PC-3 (cell line): ENCODE measurements around the gene GRIN2C. TPM values are rescaled to one million over a fixed set of nuclear protein-coding genes. Genes with fewer than 3 reads are reported as not detected.

Source experiments
- ATAC-seq: fragments of 200-7000 bp; cut with Tn5 transposase; 2 replicates; pipeline ENCODE4 v1.9.1; 2020; ENCODE audit warnings: mild to moderate bottlenecking, moderate library complexity
- BruUV-seq: library from RNA; stranded (reverse); fragments of 400-500 nt; replicated peaks from 2 replicates; lab custom pipeline; 2021; lab: Mats Ljungman, UMichigan
- CTCF ChIA-PET: fragments of 300-600 bp; sonication (Branson Sonifier 250); formaldehyde crosslinking; loops from one replicate; lab custom pipeline; 2022; ENCODE audit warnings: antibody characterized with exemption; lab: Charles Lee
- POLR2A ChIA-PET: fragments of 300-600 bp; sonication (Branson Sonifier 250); formaldehyde crosslinking; loops from one replicate; lab custom pipeline; 2022; ENCODE audit warnings: antibody characterized with exemption; ENCODE audit not compliant: unreplicated experiment; lab: Charles Lee
- DNase-seq: peaks from one replicate; pipeline ENCODE4 v3.0.0-alpha.2; 2015
- H2AFZ ChIP-seq: fragments of 300-600 bp; sonication (generic); 2 replicates; pipeline ENCODE4 v1.6.0; 2016; ENCODE audit warnings: antibody characterized with exemption, low read length
- H3F3A ChIP-seq: fragments of 300-600 bp; sonication (generic); one replicate; pipeline ENCODE4 v1.6.0; 2017; ENCODE audit warnings: antibody characterized with exemption, low read length, control low read depth, mild to moderate bottlenecking; ENCODE audit not compliant: unreplicated experiment
- H3K27ac ChIP-seq: fragments of 300-600 bp; sonication (generic); 2 replicates; pipeline ENCODE4 v1.5.1; 2016; ENCODE audit warnings: mild to moderate bottlenecking, low read length
- H3K27me3 ChIP-seq: fragments of 300-600 bp; sonication (generic); 2 replicates; pipeline ENCODE4 v1.6.1; 2016; ENCODE audit warnings: low read length, mixed read lengths
- H3K36me3 ChIP-seq: fragments of 300-600 bp; sonication (generic); 2 replicates; pipeline ENCODE4 v1.6.1; 2016; ENCODE audit warnings: low read depth, mixed run types, low read length, mixed read lengths
- H3K4me1 ChIP-seq: fragments of 300-600 bp; sonication (generic); 2 replicates; pipeline ENCODE4 v1.5.1; 2016; ENCODE audit warnings: low read length; ENCODE audit not compliant: insufficient read depth
- H3K4me2 ChIP-seq: fragments of 300-600 bp; sonication (generic); 2 replicates; pipeline ENCODE4 v1.6.0; 2016; ENCODE audit warnings: low read length
- H3K4me3 ChIP-seq: fragments of 300-600 bp; sonication (generic); 2 replicates; pipeline ENCODE4 v1.5.1; 2016; ENCODE audit warnings: mild to moderate bottlenecking, low read length, mixed read lengths
- H3K79me2 ChIP-seq: fragments of 300-600 bp; sonication (generic); 2 replicates; pipeline ENCODE4 v1.6.1; 2017; ENCODE audit warnings: low read length, mixed read lengths
- H3K9ac ChIP-seq: fragments of 300-600 bp; sonication (generic); 2 replicates; pipeline ENCODE4 v1.6.0; 2016; ENCODE audit warnings: mild to moderate bottlenecking, low read length
- H3K9me2 ChIP-seq: fragments of 300-600 bp; sonication (generic); replicated peaks from 2 replicates; pipeline ENCODE4 v1.6.1; 2016; ENCODE audit warnings: mixed run types, low read length, mixed read lengths
- H3K9me3 ChIP-seq: fragments of 300-600 bp; sonication (generic); 2 replicates; pipeline ENCODE4 v1.6.1; 2016; ENCODE audit warnings: low read length, mixed read lengths
- H4K20me1 ChIP-seq: fragments of 300-600 bp; sonication (generic); 2 replicates; pipeline ENCODE4 v1.6.1; 2016; ENCODE audit warnings: low read length, mixed read lengths
- CTCF ChIP-seq: fragments of 300-600 bp; sonication (generic); conservative IDR thresholded peaks from 2 replicates; pipeline ENCODE4 v1.5.1; 2017; ENCODE audit warnings: antibody characterized with exemption, low read depth, mild to moderate bottlenecking, low read length
- EZH2 ChIP-seq: fragments of 300-600 bp; sonication (generic); IDR thresholded peaks from one replicate; pipeline ENCODE4 v1.6.1; 2017; ENCODE audit warnings: antibody characterized with exemption, mild to moderate bottlenecking, low read length; ENCODE audit not compliant: unreplicated experiment
- EZH2phosphoT487 ChIP-seq: fragments of 300-600 bp; sonication (generic); IDR thresholded peaks from 2 replicates; pipeline ENCODE4 v1.6.1; 2018; ENCODE audit warnings: mild to moderate bottlenecking, antibody characterized with exemption, low read length, borderline replicate concordance
- intact Hi-C: fragments of 100-400 bp; cut with micrococcal nuclease; formaldehyde crosslinking; loops from 2 replicates; pipeline ENCODE4 v1.9.0; 2023
- total RNA-seq: library from RNA; depleted of rRNA; stranded (reverse); fragments of >200 nt; gene quantifications from 2 replicates; pipeline ENCODE4 v1.2.3, GENCODE V29; 2014

The GRIN2C gene
- total RNA-seq, 1 experiment from 2014 or later: 0.04 TPM

- Histone ChIP-seq H3K36me3 (no peaks in the 10 kb centered on the region), H3K4me1 (no peaks in the 10 kb centered on the region), H3K9me2 (no peaks in the 10 kb centered on the region), H2AFZ (no peak overlapping the region), H3K4me2 (no peak overlapping the region), H3K27me3 (no peaks in the 10 kb centered on the region), H3K79me2 (no peaks in the 10 kb centered on the region), H3K9me3 (no peaks in the 10 kb centered on the region), H4K20me1 (no peaks in the 10 kb centered on the region), H3K9ac (no peak overlapping the region), H3K4me3 (no peak overlapping the region), H3K27ac (no peak overlapping the region), H3F3A (no peaks in the 10 kb centered on the region)
- POLR2A ChIA-PET: interaction anchor here (0.5 kb wide), 1 partner anchor 17 kb away, joined by 3 read pairs; no protein-coding TSS in a partner anchor
- TF ChIP-seq EZH2: no peak
- TF ChIP-seq CTCF: no peak
- TF ChIP-seq EZH2phosphoT487: no peak
- ATAC-seq: no peak
- no peak for DNase-seq
- CTCF ChIA-PET: no interaction called here
- intact Hi-C loops: no loop called here
- no TSS peak for BruUV-seq
Measured at GRCh38 chr17:74825952-74826719, 33.5 kb downstream of the GRIN2C start.

- no peaks in the 10 kb centered on the region for H3K4me1 ChIP-seq
- CTCF ChIA-PET: no interaction called here
- DNase-seq (no peak), ATAC-seq (no peak)
- H3K79me2 ChIP-seq: no peaks in the 10 kb centered on the region
- H3K9ac ChIP-seq: no peak overlapping the region
- POLR2A ChIA-PET: no interaction called here
- H3K4me2 ChIP-seq: no peak overlapping the region
- no peaks in the 10 kb centered on the region for H3K27me3 ChIP-seq
- H4K20me1 ChIP-seq: no peaks in the 10 kb centered on the region
- TF ChIP-seq EZH2 (no peak), CTCF (no peak), EZH2phosphoT487 (no peak)
- no peak overlapping the region for H3K4me3 ChIP-seq
- H3K9me2 ChIP-seq: no peaks in the 10 kb centered on the region
- no peak overlapping the region for H3K27ac ChIP-seq
- intact Hi-C loops: no loop called here
- no peak overlapping the region for H2AFZ ChIP-seq
- H3K9me3 ChIP-seq: no peaks in the 10 kb centered on the region
- BruUV-seq: no TSS peak
- H3F3A ChIP-seq: no peaks in the 10 kb centered on the region
- H3K36me3 ChIP-seq: no peaks in the 10 kb centered on the region
Measured at GRCh38 chr17:74824961-74825627, 34.6 kb downstream of the GRIN2C start.

- Histone ChIP-seq H3K27ac (no peak overlapping the region), H3K9me2 (no peaks in the 10 kb centered on the region), H3K27me3 (no peaks in the 10 kb centered on the region), H3K9me3 (no peaks in the 10 kb centered on the region), H3K4me2 (no peak overlapping the region), H3K4me1 (no peaks in the 10 kb centered on the region), H3F3A (no peaks in the 10 kb centered on the region), H3K4me3 (no peak overlapping the region), H3K9ac (no peak overlapping the region), H2AFZ (no peak overlapping the region), H4K20me1 (no peaks in the 10 kb centered on the region), H3K36me3 (no peaks in the 10 kb centered on the region), H3K79me2 (no peaks in the 10 kb centered on the region)
- ChIA-PET POLR2A (no interaction called here), CTCF (no interaction called here)
- intact Hi-C loops: no loop called here
- no TSS peak for BruUV-seq
- DNase-seq (no peak), ATAC-seq (no peak)
- no peak for TF ChIP-seq EZH2phosphoT487
- TF ChIP-seq CTCF: no peak
- TF ChIP-seq EZH2: no peak
Measured at GRCh38 chr17:74822939-74823367, 36.7 kb downstream of the GRIN2C start.
